ENCODE data around the gene FAM83C.

DNA sequence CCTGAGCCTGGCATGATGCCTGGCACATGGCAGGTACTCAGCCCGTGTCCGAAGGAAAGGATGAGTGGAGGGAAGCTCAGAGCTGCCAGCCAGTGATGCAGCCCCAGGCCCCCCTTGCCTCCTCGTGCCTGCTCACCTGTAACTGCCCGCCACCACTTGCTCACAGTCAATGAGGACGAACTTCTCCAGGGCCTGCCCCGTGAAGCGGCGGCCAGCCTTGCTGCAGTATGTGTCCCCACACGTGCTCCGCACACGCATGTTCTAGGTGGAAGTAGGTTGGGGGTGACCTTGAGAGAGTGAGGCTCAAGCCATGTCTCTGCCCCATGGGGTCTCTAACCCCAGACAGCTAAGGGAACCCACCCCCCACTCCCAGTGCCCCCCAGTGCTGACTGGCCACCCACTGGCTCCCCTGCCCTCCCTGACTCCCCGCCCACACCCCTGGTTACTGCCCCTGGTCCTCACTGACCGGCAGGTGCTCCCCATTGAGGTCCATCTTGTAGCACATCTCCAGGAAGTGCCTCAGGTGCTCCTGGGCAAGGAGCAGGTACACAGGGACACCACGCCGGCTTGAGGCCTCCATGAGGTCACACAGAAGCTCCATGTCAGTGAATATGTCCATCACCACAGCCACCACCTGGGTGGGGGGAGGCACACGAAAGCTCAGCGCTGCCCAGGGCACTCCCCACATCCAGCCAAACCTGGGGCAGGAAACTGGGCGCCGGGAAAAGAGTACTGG is 3.7 kb downstream of the FAM83C start:
- TF ChIP-seq FOXJ3 (CRISPR knock-in tag; IDR thresholded peaks at IDR 0.05): no peak
- TF ChIP-seq, protein P1, sequence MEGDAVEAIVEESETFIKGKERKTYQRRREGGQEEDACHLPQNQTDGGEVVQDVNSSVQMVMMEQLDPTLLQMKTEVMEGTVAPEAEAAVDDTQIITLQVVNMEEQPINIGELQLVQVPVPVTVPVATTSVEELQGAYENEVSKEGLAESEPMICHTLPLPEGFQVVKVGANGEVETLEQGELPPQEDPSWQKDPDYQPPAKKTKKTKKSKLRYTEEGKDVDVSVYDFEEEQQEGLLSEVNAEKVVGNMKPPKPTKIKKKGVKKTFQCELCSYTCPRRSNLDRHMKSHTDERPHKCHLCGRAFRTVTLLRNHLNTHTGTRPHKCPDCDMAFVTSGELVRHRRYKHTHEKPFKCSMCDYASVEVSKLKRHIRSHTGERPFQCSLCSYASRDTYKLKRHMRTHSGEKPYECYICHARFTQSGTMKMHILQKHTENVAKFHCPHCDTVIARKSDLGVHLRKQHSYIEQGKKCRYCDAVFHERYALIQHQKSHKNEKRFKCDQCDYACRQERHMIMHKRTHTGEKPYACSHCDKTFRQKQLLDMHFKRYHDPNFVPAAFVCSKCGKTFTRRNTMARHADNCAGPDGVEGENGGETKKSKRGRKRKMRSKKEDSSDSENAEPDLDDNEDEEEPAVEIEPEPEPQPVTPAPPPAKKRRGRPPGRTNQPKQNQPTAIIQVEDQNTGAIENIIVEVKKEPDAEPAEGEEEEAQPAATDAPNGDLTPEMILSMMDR (IDR thresholded peaks at IDR 0.05 in 2 of 3, conservative IDR thresholded peaks at IDR 0.05 in 1 of 3; ENCODE audit: insufficient read depth in 2 of 3, low read depth in 1 of 3, low read length in 3 of 3): no peak
